WERI-Rb-1 (cell line): ENCODE data around the gene PRELP.

ENCODE experiments used
- DNase-seq: peaks from one replicate; pipeline ENCODE4 v3.0.0-alpha.2; 2020
- H3K27ac ChIP-seq: fragments of 250-450 bp; sonication (Bioruptor Pico); 2 replicates; pipeline ENCODE4 v1.5.1; 2020; ENCODE audit warnings: mild to moderate bottlenecking, moderate library complexity
- H3K27me3 ChIP-seq: fragments of 250-450 bp; sonication (Bioruptor Pico); 2 replicates; pipeline ENCODE4 v1.5.1; 2021; ENCODE audit warnings: mild to moderate bottlenecking, low read depth, moderate library complexity; ENCODE audit not compliant: insufficient read depth, severe bottlenecking
- H3K36me3 ChIP-seq: fragments of 250-450 bp; sonication (Bioruptor Pico); 2 replicates; pipeline ENCODE4 v1.5.1; 2020; ENCODE audit warnings: mild to moderate bottlenecking, moderate library complexity
- H3K4me3 ChIP-seq: 2 replicates; pipeline ENCODE4 v1.5.1; 2011; ENCODE audit warnings: low read depth, mild to moderate bottlenecking, control low read depth, low read length
- H3K9me3 ChIP-seq: fragments of 250-450 bp; sonication (Bioruptor Pico); 2 replicates; pipeline ENCODE4 v1.5.1; 2021; ENCODE audit warnings: mild to moderate bottlenecking, moderate library complexity; ENCODE audit not compliant: severe bottlenecking
- CTCF ChIP-seq: IDR thresholded peaks from 2 replicates; pipeline ENCODE4 v1.5.1; 2011; ENCODE audit warnings: low read depth, mild to moderate bottlenecking, control low read depth, inconsistent platforms, low read length

PRELP gene

DNA sequence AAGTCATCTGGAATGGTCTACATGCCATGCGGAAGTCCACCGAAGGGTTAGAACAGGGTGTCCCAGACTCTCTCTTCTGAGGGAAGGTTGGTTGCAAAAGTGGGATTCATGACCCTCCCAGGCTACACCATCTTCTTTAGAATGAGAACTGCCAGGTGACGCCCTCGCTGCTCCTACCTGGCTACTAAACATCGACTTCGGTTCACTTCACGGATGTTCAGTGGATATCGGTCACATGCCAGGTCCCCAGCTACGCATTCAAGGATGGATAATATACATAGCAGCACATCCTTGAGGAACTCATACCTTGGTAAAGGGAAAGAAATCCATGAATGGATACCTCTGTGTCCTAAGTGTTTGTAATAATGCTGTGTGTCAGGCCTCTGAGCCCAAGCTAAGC, 15.0 kb downstream of the PRELP start:
- Histone ChIP-seq H3K4me3 (no peak overlapping the region), H3K27me3 (no peaks in the 10 kb centered on the region), H3K9me3 (no peaks in the 10 kb centered on the region), H3K27ac (peak overlapping the region; percentile 55), H3K36me3 (no peaks in the 10 kb centered on the region)
- no peak for DNase-seq
- no peak for TF ChIP-seq CTCF

- H3K4me3 ChIP-seq = peak overlapping the region; percentile 1; the same call in 1 of the 2 replicates
- H3K9me3 ChIP-seq = no peaks in the 10 kb centered on the region
- TF ChIP-seq CTCF = 0 out of 2 replicates have a peak, but pooled peaks have one; percentile 3
- H3K27ac ChIP-seq = peak overlapping the region; percentile 55
- no peaks in the 10 kb centered on the region for H3K36me3 ChIP-seq
- no peaks in the 10 kb centered on the region for H3K27me3 ChIP-seq
- DNase-seq = peak; percentile 97
These were observed 16.1 kb downstream of the PRELP start for GRCh38 chr1:203491664-203492063.

DNA sequence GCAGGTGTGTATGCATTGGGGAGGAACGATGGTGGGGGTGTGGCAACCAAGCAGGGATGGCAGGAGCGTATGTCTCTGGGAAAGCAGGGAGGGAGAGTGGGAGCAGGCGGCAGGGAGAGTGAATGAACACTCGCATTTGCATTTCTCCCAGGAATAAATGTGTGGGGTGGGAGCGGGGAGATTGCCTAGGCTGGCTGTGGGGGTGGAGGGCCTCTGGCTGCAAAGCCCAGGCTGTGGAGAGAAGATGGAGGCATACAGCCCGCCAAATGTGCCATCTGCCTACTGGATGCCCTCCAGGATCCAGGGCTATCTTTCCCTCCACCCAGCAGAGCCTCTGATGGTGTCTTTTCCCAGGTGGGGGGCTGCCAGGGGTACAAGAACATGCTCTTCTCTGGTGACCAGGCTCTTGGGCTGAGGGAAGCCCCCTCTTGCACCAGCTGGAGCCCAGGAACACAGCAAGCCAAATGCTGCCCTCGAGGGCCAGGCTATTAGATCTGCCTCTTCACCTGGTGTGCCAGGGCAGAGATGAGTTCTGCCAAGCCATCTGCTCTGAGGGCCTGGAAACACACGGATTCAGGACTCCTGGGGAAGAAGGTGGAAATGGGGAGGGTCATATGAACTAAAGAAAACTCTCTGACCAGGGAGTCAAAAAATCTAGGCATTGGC, 16.6 kb downstream of the PRELP start:
- peak overlapping the region; percentile 55 for H3K27ac ChIP-seq
- H3K27me3 ChIP-seq = no peaks in the 10 kb centered on the region
- no peaks in the 10 kb centered on the region for H3K9me3 ChIP-seq
- TF ChIP-seq CTCF = no peak
- H3K4me3 ChIP-seq = no peak overlapping the region
- DNase-seq = no peak
- H3K36me3 ChIP-seq = no peaks in the 10 kb centered on the region

DNA sequence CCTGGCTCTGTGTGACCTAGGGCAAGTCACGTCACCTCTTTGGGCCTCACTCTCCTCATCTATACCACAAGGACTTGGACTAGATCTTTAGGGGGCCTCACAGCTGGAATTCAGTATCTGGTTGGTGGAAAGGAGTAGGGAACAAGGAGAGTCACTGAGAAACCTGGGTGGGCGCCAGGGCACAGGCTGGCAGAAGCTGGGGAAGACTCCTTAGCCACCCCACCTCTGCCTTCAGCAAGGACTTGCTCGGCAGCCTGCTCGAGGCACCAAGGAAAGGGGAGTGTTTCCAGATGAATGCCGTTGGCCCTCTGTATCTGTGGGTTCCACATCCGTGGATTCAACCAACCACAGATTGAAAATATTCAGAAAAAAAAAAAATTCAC, 17.1 kb downstream of the PRELP start:
- no peaks in the 10 kb centered on the region for H3K9me3 ChIP-seq
- no peak for DNase-seq
- H3K36me3 ChIP-seq = no peaks in the 10 kb centered on the region
- H3K4me3 ChIP-seq = no peak overlapping the region
- no peaks in the 10 kb centered on the region for H3K27me3 ChIP-seq
- no peak overlapping the region for H3K27ac ChIP-seq
- TF ChIP-seq CTCF = no peak

DNA sequence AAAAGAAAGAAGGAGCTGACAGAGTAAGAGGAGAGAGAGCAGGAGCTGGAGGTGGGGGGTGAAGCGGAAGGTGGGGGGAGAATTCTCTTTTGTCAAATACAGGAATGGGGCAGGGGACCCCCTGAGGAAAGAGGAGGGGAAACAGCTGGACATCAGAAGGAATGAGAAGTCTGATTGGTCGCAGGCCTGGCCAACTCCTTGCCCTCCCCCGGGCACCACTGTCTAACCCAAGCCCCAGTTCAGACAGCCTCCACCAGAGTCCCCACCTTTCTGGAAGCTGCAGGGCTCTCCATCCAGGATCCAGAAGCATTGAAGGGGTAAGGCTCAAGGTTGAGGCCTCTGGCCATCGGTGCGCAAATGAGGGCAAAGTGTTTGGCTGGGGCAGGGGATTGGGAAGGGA, 18.3 kb downstream of the PRELP start, which contains the start of gene OPTC:
Gene OPTC (plus strand): TSS at position 253 of the 400 bp plus-strand sequence. CDS start 1,853 bp downstream, outside the sequence.
- Histone ChIP-seq H3K4me3 (no peak within 1 kb of the TSS), H3K27ac (no peak within 1 kb of the TSS), H3K9me3 (no peaks in the 10 kb centered on the region), H3K27me3 (no peaks in the 10 kb centered on the region), H3K36me3 (no peaks in the 10 kb centered on the region)
- no peak for TF ChIP-seq CTCF
- DNase-seq = no peak

DNA sequence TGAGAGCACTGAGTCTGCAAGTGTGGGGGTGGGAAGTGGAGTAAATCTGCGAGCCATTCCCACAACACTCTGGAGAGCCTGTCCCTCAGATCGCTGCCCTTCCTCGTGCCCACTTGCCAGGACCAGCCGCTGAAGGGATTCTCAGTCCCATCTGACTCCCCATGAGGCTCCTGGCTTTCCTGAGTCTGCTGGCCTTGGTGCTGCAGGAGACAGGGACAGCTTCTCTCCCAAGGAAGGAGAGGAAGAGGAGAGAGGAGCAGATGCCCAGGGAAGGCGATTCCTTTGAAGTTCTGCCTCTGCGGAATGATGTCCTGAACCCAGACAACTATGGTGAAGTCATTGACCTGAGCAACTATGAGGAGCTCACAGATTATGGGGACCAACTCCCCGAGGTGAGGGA, 20.2 kb downstream of the PRELP start:
- Histone ChIP-seq H3K4me3 (no peak overlapping the region), H3K9me3 (no peaks in the 10 kb centered on the region), H3K27ac (no peak overlapping the region), H3K27me3 (no peaks in the 10 kb centered on the region), H3K36me3 (no peaks in the 10 kb centered on the region)
- no peak for TF ChIP-seq CTCF
- no peak for DNase-seq
